ENCODE measurements around the gene UGT2A1. TPM values are rescaled to one million over a fixed set of nuclear protein-coding genes. Genes with fewer than 3 reads are reported as not detected.

Gene UGT2A1
- total and polyA plus RNA-seq, 2 of the 8 experiments (the other 6 are each of a cell fraction or from before 2014, with no cell fraction given): 0.19 TPM; not detected in 1

GRCh38 chr4:69639542-69639941 is 13.5 kb downstream of the UGT2A1 start, which contains the start of gene UGT2A2:
Gene UGT2A2, minus strand, starts transcription at chr4:69639642. Its CDS starts 2 bp downstream, at chr4:69639640.
- no peak within 1 kb of the TSS for H3K14ac ChIP-seq (ENCODE audit: insufficient read length)
- no peaks in the 10 kb centered on the region for H3K79me2 ChIP-seq (ENCODE audit: control insufficient read depth in 1 of 2, insufficient read depth in 2 of 2, low read length in 2 of 2)
- H4K91ac ChIP-seq (replicated peaks; ENCODE audit: insufficient read length, low read length): no peak within 1 kb of the TSS
- no peaks in the 10 kb centered on the region for H3K23me2 ChIP-seq (ENCODE audit: low read depth, low read length)
- H3K9ac ChIP-seq (replicated peaks in 1 of 4; ENCODE audit: extremely low read depth in 1 of 4, low read depth in 3 of 4, low read length in 3 of 4): no peak within 1 kb of the TSS
- FAIRE-seq (no peak), DNase-seq (ENCODE audit: low read depth in 1 of 2, low spot score in 2 of 2) (no peak)
- no peaks in the 10 kb centered on the region for H3K79me1 ChIP-seq (ENCODE audit: low read depth, low read length)
- H3K4me3 ChIP-seq (ENCODE audit: extremely low read depth in 1 of 4, insufficient read depth in 2 of 4, low read depth in 3 of 4, low read length in 4 of 4): no peak within 1 kb of the TSS
- POLR2A ChIA-PET (ENCODE audit: partially characterized antibody): no interaction called here
- H3K27ac ChIP-seq (ENCODE audit: low read depth, low read length): no peak within 1 kb of the TSS
- no peak within 1 kb of the TSS for H2BK20ac ChIP-seq (ENCODE audit: low read length)
- CTCF ChIA-PET (ENCODE audit: partially characterized antibody): no interaction called here
- no peak within 1 kb of the TSS for H2BK5ac ChIP-seq (ENCODE audit: low read depth, low read length)
- no peak within 1 kb of the TSS for H4K8ac ChIP-seq (ENCODE audit: extremely low read depth, insufficient read depth, low read length)
- H3K9me3 ChIP-seq (ENCODE audit: insufficient read depth in 2 of 2, low read depth in 1 of 2, low read length in 1 of 2): no peaks in the 10 kb centered on the region
- H3K4me1 ChIP-seq (replicated peaks in 1 of 4; ENCODE audit: control insufficient read depth in 3 of 4, insufficient read depth in 4 of 4, low read length in 3 of 4): no peaks in the 10 kb centered on the region
- H3K27me3 ChIP-seq (replicated peaks in 1 of 4; ENCODE audit: control insufficient read depth in 3 of 4, extremely low read depth in 1 of 4, insufficient read depth in 3 of 4, low read length in 3 of 4): no peaks in the 10 kb centered on the region
- no peaks in the 10 kb centered on the region for H4K20me1 ChIP-seq (replicated peaks in 1 of 2; ENCODE audit: control insufficient read depth in 1 of 2, insufficient read depth in 2 of 2, low read length in 2 of 2)
- 95% methylated on average over 3 of the region's 3 CpGs; no CpG with 5 or more reads in 1 of the 2 experiments for WGBS, 2 experiments (ENCODE audit: extremely low coverage in 1 of 2, insufficient coverage in 1 of 2, insufficient read length in 1 of 2, insufficient replicate concordance in 2 of 2, low coverage in 1 of 2, low lambda C conversion rate in 2 of 2, missing lambda C conversion rate in 1 of 2)
- no peak within 1 kb of the TSS for H3K4me2 ChIP-seq (ENCODE audit: insufficient read depth in 1 of 2, low read depth in 2 of 2, low read length in 2 of 2)
- no peak within 1 kb of the TSS for H3K18ac ChIP-seq (ENCODE audit: extremely low read depth, low read length)
- no peak within 1 kb of the TSS for H3K56ac ChIP-seq (replicated peaks; ENCODE audit: insufficient read length, low read depth, low read length)
- no peaks in the 10 kb centered on the region for H3K36me3 ChIP-seq (ENCODE audit: control insufficient read depth in 2 of 4, insufficient read depth in 4 of 4, low read length in 3 of 4)
- no peak within 1 kb of the TSS for H2BK120ac ChIP-seq (replicated peaks; ENCODE audit: low read depth, low read length)
- H2AK5ac ChIP-seq (ENCODE audit: low read depth, low read length): no peak within 1 kb of the TSS
- no peak within 1 kb of the TSS for H4K5ac ChIP-seq (ENCODE audit: insufficient read length, low read depth, low read length)
- no peak within 1 kb of the TSS for H2AFZ ChIP-seq (ENCODE audit: low read length)
- H3K23ac ChIP-seq (ENCODE audit: insufficient read length): no peak within 1 kb of the TSS
- no peak within 1 kb of the TSS for H3K4ac ChIP-seq (replicated peaks; ENCODE audit: insufficient read length, low read depth, low read length)
- H2BK15ac ChIP-seq (ENCODE audit: low read length): no peak within 1 kb of the TSS
- no peak within 1 kb of the TSS for H2BK12ac ChIP-seq (ENCODE audit: low read depth, low read length)
- TF ChIP-seq RXRA (IDR thresholded peaks at IDR 0.05; ENCODE audit: insufficient read depth, low read depth, low read length): no peak
- no peak for TF ChIP-seq FOSL1 (IDR thresholded peaks at IDR 0.05; ENCODE audit: insufficient read depth, low read depth, low read length)
- no peak for TF ChIP-seq CBX5 (IDR thresholded peaks at IDR 0.05; ENCODE audit: low read depth, low read length)
- TF ChIP-seq ATF2 (IDR thresholded peaks at IDR 0.05; ENCODE audit: low read length): no peak
- no peak for TF ChIP-seq TEAD4 (IDR thresholded peaks at IDR 0.05; ENCODE audit: low read depth, low read length)
- TF ChIP-seq KDM5A (IDR thresholded peaks at IDR 0.05; ENCODE audit: low read length): no peak
- no peak for TF ChIP-seq RFX5 (IDR thresholded peaks at IDR 0.05; ENCODE audit: borderline replicate concordance, low read depth, low read length)
- TF ChIP-seq EGR1 (IDR thresholded peaks at IDR 0.05; ENCODE audit: borderline replicate concordance, low read depth, low read length): no peak
- no peak for TF ChIP-seq CBX8 (IDR thresholded peaks at IDR 0.05; ENCODE audit: borderline replicate concordance, low read depth, low read length)
- TF ChIP-seq TCF12 (IDR thresholded peaks at IDR 0.05; ENCODE audit: low read depth, low read length): no peak
- no peak for TF ChIP-seq KDM4A (IDR thresholded peaks at IDR 0.05; ENCODE audit: low read depth, low read length, severe bottlenecking)
- no peak for TF ChIP-seq RBBP5 (IDR thresholded peaks at IDR 0.05; ENCODE audit: borderline replicate concordance, low read depth, low read length)
- TF ChIP-seq SIX5 (IDR thresholded peaks at IDR 0.05; ENCODE audit: low read depth, low read length): no peak
- no peak for TF ChIP-seq POLR2AphosphoS5 (IDR thresholded peaks at IDR 0.05; ENCODE audit: low read depth, low read length)

All from H1 (cell line).